ENCODE results near the gene JUN.

JUN gene

GRCh38 chr1:58765006-58765405 is 18.8 kb downstream of the JUN start:
- TF ChIP-seq TCF12 (IDR thresholded peaks at IDR 0.05; ENCODE audit: low read depth), result no peak
- TF ChIP-seq FOXM1 (IDR thresholded peaks at IDR 0.05; ENCODE audit: borderline replicate concordance, low read depth), result no peak
- TF ChIP-seq YY1 (IDR thresholded peaks at IDR 0.05; ENCODE audit: low read depth), result no peak
- no peak for TF ChIP-seq TAF1 (IDR thresholded peaks at IDR 0.05; ENCODE audit: low read depth)
- no peak for TF ChIP-seq EP300 (IDR thresholded peaks at IDR 0.05; ENCODE audit: borderline replicate concordance)
- TF ChIP-seq RAD21 (IDR thresholded peaks at IDR 0.05; ENCODE audit: low read depth), result no peak
- TF ChIP-seq MAX (IDR thresholded peaks at IDR 0.05), result no peak
- TF ChIP-seq CEBPB (IDR thresholded peaks at IDR 0.05), result no peak
- TF ChIP-seq USF1 (IDR thresholded peaks at IDR 0.05), result no peak
- TF ChIP-seq CREB1 (IDR thresholded peaks at IDR 0.05; ENCODE audit: low read depth), result no peak
- no peak for TF ChIP-seq TEAD4 (IDR thresholded peaks at IDR 0.05)
- no peak for TF ChIP-seq NFIC (IDR thresholded peaks at IDR 0.05)
- TF ChIP-seq ZBTB7A (IDR thresholded peaks at IDR 0.05; ENCODE audit: low read depth), result no peak
- TF ChIP-seq REST (IDR thresholded peaks at IDR 0.05; ENCODE audit: low read depth), result no peak
- TF ChIP-seq EGR1 (IDR thresholded peaks at IDR 0.05), result no peak

GRCh38 chr1:58764294-58764978 is 19.4 kb downstream of the JUN start:
- TF ChIP-seq EGR1 (IDR thresholded peaks at IDR 0.05) (no peak), MAX (IDR thresholded peaks at IDR 0.05) (no peak), CREB1 (IDR thresholded peaks at IDR 0.05; ENCODE audit: low read depth) (no peak), FOXM1 (IDR thresholded peaks at IDR 0.05; ENCODE audit: borderline replicate concordance, low read depth) (no peak), TEAD4 (IDR thresholded peaks at IDR 0.05) (no peak), YY1 (IDR thresholded peaks at IDR 0.05; ENCODE audit: low read depth) (no peak), EP300 (IDR thresholded peaks at IDR 0.05; ENCODE audit: borderline replicate concordance) (no peak), REST (IDR thresholded peaks at IDR 0.05; ENCODE audit: low read depth) (no peak), CEBPB (IDR thresholded peaks at IDR 0.05) (no peak), USF1 (IDR thresholded peaks at IDR 0.05) (no peak), RAD21 (IDR thresholded peaks at IDR 0.05; ENCODE audit: low read depth) (no peak), TAF1 (IDR thresholded peaks at IDR 0.05; ENCODE audit: low read depth) (no peak), TCF12 (IDR thresholded peaks at IDR 0.05; ENCODE audit: low read depth) (no peak), ZBTB7A (IDR thresholded peaks at IDR 0.05; ENCODE audit: low read depth) (no peak)

- TF ChIP-seq FOXM1 (IDR thresholded peaks at IDR 0.05; ENCODE audit: borderline replicate concordance, low read depth) (no peak), CEBPB (IDR thresholded peaks at IDR 0.05) (no peak), RAD21 (IDR thresholded peaks at IDR 0.05; ENCODE audit: low read depth) (no peak), TCF12 (IDR thresholded peaks at IDR 0.05; ENCODE audit: low read depth) (no peak), NFIC (IDR thresholded peaks at IDR 0.05) (no peak), USF1 (IDR thresholded peaks at IDR 0.05) (no peak), YY1 (IDR thresholded peaks at IDR 0.05; ENCODE audit: low read depth) (no peak), EP300 (IDR thresholded peaks at IDR 0.05; ENCODE audit: borderline replicate concordance) (no peak), TAF1 (IDR thresholded peaks at IDR 0.05; ENCODE audit: low read depth) (no peak), REST (IDR thresholded peaks at IDR 0.05; ENCODE audit: low read depth) (no peak), ZBTB7A (IDR thresholded peaks at IDR 0.05; ENCODE audit: low read depth) (no peak)
Measured at GRCh38 chr1:58763214-58763613, 20.6 kb downstream of the JUN start.

Data from Ishikawa (cell line).